Activated T-cell treated with anti-CD3 and anti-CD28 coated beads, Interleukin-2, amount 50 U/mL, for 72 hours (primary cell): ENCODE measurements around the gene FKBP6. TPM values are rescaled to one million over a fixed set of nuclear protein-coding genes. Genes with fewer than 3 reads are reported as not detected.
"Not testable (repeated sequence)": the region's sequence is repeated elsewhere in the genome, so short reads cannot be mapped to it uniquely, and the experiment has no call there.

Experiments
- ATAC-seq, 2 donors: fragments of 150-1000 bp; cut with Tn5 transposase; replicated peaks in 1 of 2; 2 replicates each; pipeline ENCODE4 v1.10.0; 2021; ENCODE audit warnings: moderate library complexity in 2 of 2, mild to moderate bottlenecking in 1 of 2
- DNase-seq, 2 donors: peaks; one replicate each; pipeline ENCODE4 v3.0.0; 2021 to 2022; ENCODE audit warnings: mixed read lengths in 1 of 2
- H3K27ac Mint-ChIP-seq: one replicate; pipeline ENCODE4 v1.8.0; 2022; ENCODE audit warnings: mild to moderate bottlenecking, moderate library complexity, mixed read lengths
- H3K27me3 Mint-ChIP-seq: one replicate; pipeline ENCODE4 v1.8.0; 2022; ENCODE audit warnings: low read depth, mixed read lengths
- H3K36me3 Mint-ChIP-seq, 2 donors: one replicate each; pipeline ENCODE4 v1.8.0; 2022; ENCODE audit warnings: mixed read lengths in 2 of 2, mild to moderate bottlenecking in 1 of 2; ENCODE audit not compliant: insufficient read depth in 2 of 2
- H3K4me1 Mint-ChIP-seq: one replicate; pipeline ENCODE4 v1.8.0; 2022; ENCODE audit warnings: low read depth, mixed read lengths
- H3K4me3 Mint-ChIP-seq, 2 donors: one replicate each; pipeline ENCODE4 v1.8.0; 2022; ENCODE audit warnings: mild to moderate bottlenecking in 2 of 2, mixed read lengths in 2 of 2, moderate library complexity in 2 of 2
- H3K9me3 Mint-ChIP-seq, 2 donors: one replicate each; pipeline ENCODE4 v1.8.0; 2022; ENCODE audit warnings: mixed read lengths in 2 of 2
- total RNA-seq, 2 donors: library from RNA; stranded (reverse); gene quantifications; one replicate each; pipeline ENCODE4 v1.2.3, GENCODE V29; 2022

The FKBP6 gene, protein sequence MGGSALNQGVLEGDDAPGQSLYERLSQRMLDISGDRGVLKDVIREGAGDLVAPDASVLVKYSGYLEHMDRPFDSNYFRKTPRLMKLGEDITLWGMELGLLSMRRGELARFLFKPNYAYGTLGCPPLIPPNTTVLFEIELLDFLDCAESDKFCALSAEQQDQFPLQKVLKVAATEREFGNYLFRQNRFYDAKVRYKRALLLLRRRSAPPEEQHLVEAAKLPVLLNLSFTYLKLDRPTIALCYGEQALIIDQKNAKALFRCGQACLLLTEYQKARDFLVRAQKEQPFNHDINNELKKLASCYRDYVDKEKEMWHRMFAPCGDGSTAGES
- not detected for total RNA-seq

DNA sequence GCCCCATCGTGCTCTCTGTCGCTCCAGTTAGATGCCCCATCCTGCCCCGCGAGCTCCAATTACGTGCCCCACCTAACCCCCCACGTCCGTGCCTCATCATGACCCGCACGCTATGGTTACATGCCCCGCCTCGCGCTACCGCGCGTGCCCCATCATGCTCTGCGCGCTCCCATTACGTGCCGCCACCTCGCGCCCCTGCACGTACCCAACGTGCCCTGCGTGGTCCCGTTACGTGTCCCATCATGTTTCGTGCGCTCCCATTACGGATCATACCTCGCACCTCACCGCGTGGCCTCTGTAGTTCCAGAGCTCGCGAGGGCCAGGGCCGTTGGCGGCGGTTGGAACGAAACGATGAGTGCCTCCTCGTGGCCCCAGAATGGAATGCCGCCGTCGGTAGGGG is at the start of gene FKBP6, which contains the start of gene TRIM50:
Gene FKBP6 (plus strand): TSS at position 240 of the 400 bp plus-strand sequence. CDS start 268 bp downstream, outside the sequence.
Gene TRIM50 (minus strand): TSS at position 161 of the 400 bp plus-strand sequence. CDS start 3,295 bp downstream, outside the sequence.
- DNase-seq, H3K27me3 Mint-ChIP-seq, H3K4me3 Mint-ChIP-seq, H3K27ac Mint-ChIP-seq, H3K36me3 Mint-ChIP-seq, ATAC-seq, H3K9me3 Mint-ChIP-seq: not testable (repeated sequence)
- peaks cover 10% of the 10 kb centered on the region for H3K4me1 Mint-ChIP-seq

DNA sequence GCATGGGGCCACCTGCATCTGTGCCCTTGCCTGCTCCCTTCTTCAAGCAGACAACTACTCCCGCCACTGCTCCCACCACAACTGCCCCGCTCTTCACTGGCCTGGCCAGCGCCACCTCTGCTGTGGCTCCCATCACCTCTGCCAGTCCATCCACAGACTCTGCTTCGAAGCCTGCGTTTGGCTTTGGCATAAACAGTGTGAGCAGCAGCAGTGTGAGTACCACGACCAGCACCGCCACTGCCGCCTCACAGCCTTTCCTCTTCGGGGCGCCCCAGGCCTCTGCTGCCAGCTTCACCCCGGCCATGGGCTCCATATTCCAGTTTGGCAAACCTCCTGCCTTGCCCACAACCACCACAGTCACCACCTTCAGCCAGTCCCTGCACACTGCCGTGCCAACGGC is 30.7 kb upstream of the FKBP6 start:
- H3K27ac Mint-ChIP-seq: not testable (repeated sequence)
- peak in 1 of 2 donors; percentile 5 for ATAC-seq

DNA sequence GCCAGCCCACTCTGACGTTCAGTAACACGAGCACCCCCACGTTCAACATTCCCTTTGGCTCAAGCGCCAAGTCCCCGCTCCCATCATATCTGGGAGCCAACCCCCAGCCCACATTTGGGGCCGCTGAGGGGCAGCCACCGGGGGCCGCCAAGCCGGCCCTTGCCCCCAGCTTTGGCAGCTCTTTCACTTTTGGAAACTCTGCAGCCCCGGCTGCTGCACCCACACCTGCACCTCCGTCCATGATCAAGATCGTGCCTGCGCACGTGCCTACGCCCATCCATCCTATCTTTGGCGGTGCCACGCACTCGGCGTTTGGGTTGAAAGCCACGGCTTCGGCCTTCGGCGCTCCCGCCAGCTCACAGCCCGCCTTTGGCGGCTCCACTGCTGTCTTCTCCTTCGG is 30.3 kb upstream of the FKBP6 start:
- not testable (repeated sequence) for H3K9me3 Mint-ChIP-seq, H3K27me3 Mint-ChIP-seq, H3K4me3 Mint-ChIP-seq, H3K27ac Mint-ChIP-seq, H3K36me3 Mint-ChIP-seq, H3K4me1 Mint-ChIP-seq, DNase-seq, ATAC-seq

More for the DNA sequence above, 30.7 kb upstream of the FKBP6 start:
- H3K9me3 Mint-ChIP-seq, H3K4me3 Mint-ChIP-seq, H3K27me3 Mint-ChIP-seq, H3K36me3 Mint-ChIP-seq, H3K4me1 Mint-ChIP-seq, DNase-seq: not testable (repeated sequence)

- not testable (repeated sequence) for DNase-seq, ATAC-seq, H3K36me3 Mint-ChIP-seq
Measured at GRCh38 chr7:73299812-73300211, 28.1 kb upstream of the FKBP6 start.

DNA sequence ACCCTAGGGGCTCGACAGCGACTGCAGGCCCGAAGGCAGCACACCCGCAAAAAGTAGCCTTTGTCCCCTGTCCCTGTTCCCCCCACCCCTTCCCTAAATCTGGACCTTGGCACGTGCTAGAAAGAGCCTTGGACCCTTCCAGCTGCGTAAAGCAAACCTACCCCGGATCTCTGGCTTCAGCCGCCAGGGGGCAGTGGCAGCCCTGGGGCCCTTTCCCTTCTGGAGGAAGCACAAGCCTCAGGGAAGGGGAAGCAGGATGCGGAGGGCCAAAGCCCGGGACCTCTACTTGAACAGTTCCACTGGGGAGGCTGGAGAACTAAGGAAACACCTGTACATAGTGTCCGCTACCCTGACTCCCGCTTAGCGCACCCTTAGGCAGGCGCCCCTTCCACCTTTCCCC is 26.9 kb upstream of the FKBP6 start:
- ATAC-seq, H3K4me1 Mint-ChIP-seq, H3K27ac Mint-ChIP-seq, H3K27me3 Mint-ChIP-seq, H3K9me3 Mint-ChIP-seq, DNase-seq, H3K36me3 Mint-ChIP-seq, H3K4me3 Mint-ChIP-seq: not testable (repeated sequence)

More at GRCh38 chr7:73299812-73300211, 28.1 kb upstream of the FKBP6 start:
- not testable (repeated sequence) for H3K4me1 Mint-ChIP-seq, H3K27ac Mint-ChIP-seq, H3K9me3 Mint-ChIP-seq, H3K27me3 Mint-ChIP-seq, H3K4me3 Mint-ChIP-seq

GRCh38 chr7:73302846-73303245 is 25.1 kb upstream of the FKBP6 start:
- H3K27ac Mint-ChIP-seq, DNase-seq, H3K27me3 Mint-ChIP-seq, ATAC-seq, H3K4me3 Mint-ChIP-seq, H3K9me3 Mint-ChIP-seq: not testable (repeated sequence)
- Mint-ChIP-seq H3K36me3 (peaks cover 3 to 13% of the 10 kb centered on the region in 2 donors), H3K4me1 (peaks cover 21% of the 10 kb centered on the region)

DNA sequence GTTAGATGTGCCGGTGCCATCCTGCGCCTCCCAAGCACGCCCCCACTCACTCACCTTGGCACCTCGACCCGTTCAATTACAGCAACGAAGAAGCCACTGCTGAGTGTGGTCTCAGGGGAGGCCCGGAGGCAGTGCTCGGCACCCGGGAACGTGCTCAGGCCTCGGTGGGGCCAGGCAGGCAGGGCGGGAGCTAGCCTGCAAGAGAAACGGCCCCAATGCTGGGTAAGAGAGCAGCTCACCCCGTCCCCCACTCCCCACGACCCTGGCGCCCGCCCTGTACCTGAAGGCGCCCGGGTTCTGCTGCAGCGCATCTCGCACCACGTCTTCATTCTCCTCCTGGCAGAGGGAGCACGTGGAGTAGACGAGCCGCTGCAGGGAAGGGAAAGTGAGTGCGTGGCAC is 24.4 kb upstream of the FKBP6 start:
- Mint-ChIP-seq H3K4me1 (peaks cover 26% of the 10 kb centered on the region), H3K27me3 (no peaks in the 10 kb centered on the region), H3K36me3 (peaks cover 4 to 17% of the 10 kb centered on the region in 2 donors), H3K9me3 (no peaks in the 10 kb centered on the region), H3K27ac (no peak overlapping the region), H3K4me3 (no peak overlapping the region)
- no peak for DNase-seq
- no peak for ATAC-seq

- no peak for ATAC-seq
- H3K9me3 Mint-ChIP-seq: no peaks in the 10 kb centered on the region
- H3K27ac Mint-ChIP-seq: no peak overlapping the region
- no peak for DNase-seq
- H3K4me1 Mint-ChIP-seq: peaks cover 28% of the 10 kb centered on the region
- H3K27me3 Mint-ChIP-seq: no peaks in the 10 kb centered on the region
- peaks cover 4 to 19% of the 10 kb centered on the region in 2 donors for H3K36me3 Mint-ChIP-seq
- no peak overlapping the region for H3K4me3 Mint-ChIP-seq
Measured at GRCh38 chr7:73304071-73304470, 23.9 kb upstream of the FKBP6 start.

- not testable (repeated sequence) for ATAC-seq, H3K4me3 Mint-ChIP-seq, H3K27ac Mint-ChIP-seq, H3K9me3 Mint-ChIP-seq, DNase-seq, H3K27me3 Mint-ChIP-seq
- Mint-ChIP-seq H3K36me3 (peaks cover 4 to 19% of the 10 kb centered on the region in 2 donors), H3K4me1 (peaks cover 33% of the 10 kb centered on the region)
Measured at GRCh38 chr7:73304612-73305387, 23.2 kb upstream of the FKBP6 start.

- H3K4me3 Mint-ChIP-seq: peak overlapping the region; percentile 96 to 100
- peaks cover 4 to 19% of the 10 kb centered on the region in 2 donors for H3K36me3 Mint-ChIP-seq
- H3K9me3 Mint-ChIP-seq: peaks cover 0 to 1% of the 10 kb centered on the region in 2 donors
- H3K27ac Mint-ChIP-seq: peak overlapping the region; percentile 20
- H3K4me1 Mint-ChIP-seq: peaks cover 33% of the 10 kb centered on the region
- DNase-seq (no peak), ATAC-seq (no peak)
- no peaks in the 10 kb centered on the region for H3K27me3 Mint-ChIP-seq
Measured at GRCh38 chr7:73307436-73307835, 20.5 kb upstream of the FKBP6 start.

DNA sequence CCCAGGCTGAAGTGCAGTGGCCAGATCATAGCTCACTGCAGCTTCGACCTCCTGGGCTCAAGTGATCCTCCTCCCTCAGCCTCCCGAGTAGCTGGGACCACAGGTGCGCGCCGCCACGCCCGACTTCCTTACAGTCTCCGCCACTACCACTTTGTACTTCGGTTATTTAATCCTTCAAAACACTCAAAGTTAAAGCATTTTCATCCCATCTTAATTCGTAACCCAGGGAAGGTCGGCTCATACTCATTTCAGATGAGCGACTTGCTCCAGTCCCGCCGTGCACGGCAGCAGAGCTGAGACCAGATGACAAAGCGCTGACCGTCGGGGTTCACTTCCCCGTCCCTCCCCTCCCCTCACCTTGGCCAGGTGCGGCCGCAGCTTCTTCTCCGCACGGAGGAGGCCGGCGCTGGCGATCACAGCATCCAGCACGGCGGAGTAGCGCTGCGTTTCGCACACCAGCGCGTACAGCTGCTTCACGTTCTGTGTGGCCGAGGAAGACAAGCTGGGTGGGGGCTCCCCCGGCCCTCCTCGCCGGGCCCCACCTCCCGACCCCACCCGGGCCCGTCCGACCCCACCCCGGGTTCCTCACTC is 19.8 kb upstream of the FKBP6 start:
- DNase-seq: no peak
- Mint-ChIP-seq H3K36me3 (peaks cover 4 to 19% of the 10 kb centered on the region in 2 donors), H3K4me3 (peak overlapping the region; percentile 96 to 100), H3K27ac (peak overlapping the region; percentile 94), H3K4me1 (peaks cover 33% of the 10 kb centered on the region), H3K9me3 (peaks cover 0 to 1% of the 10 kb centered on the region in 2 donors), H3K27me3 (no peaks in the 10 kb centered on the region)
- ATAC-seq: peak; percentile 66 to 67

DNA sequence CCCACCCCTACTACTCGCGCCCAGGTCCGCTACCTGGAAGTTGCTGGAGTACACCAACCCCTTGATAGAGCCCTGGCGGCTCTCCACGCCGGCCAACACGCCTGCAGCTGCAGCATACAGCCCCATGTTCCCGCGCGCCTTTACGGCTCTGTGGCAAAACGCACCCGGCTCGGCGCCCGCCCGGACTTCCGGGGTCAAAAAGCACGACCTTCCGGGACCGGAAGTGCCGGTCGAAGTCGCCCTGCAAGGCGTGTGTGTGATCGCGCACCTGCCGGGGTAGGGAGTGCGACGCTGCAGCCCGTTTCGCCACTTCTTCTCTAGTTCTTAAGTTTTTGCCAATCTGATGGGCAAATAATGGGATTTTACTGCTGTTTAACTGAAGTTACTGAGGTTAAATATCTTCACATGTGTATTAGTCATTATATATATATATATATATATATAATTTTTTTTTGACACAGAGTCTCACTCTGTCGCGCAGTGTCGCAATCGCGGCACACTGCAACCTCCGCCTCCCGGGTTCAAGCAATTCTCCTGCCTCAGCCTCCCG is 19.2 kb upstream of the FKBP6 start, which contains the start of gene NSUN5:
Gene NSUN5 (minus strand): TSS at position 162 of the 550 bp plus-strand sequence. CDS start 36 bp downstream, at position 126.
- H3K4me3 Mint-ChIP-seq: peak within 1 kb of the TSS; percentile 96 to 100
- H3K27me3 Mint-ChIP-seq: no peaks in the 10 kb centered on the region
- ATAC-seq: peak; percentile 98 to 99
- peak within 1 kb of the TSS; percentile 94 for H3K27ac Mint-ChIP-seq
- peak; percentile 94 to 95 for DNase-seq
- peaks cover 4 to 19% of the 10 kb centered on the region in 2 donors for H3K36me3 Mint-ChIP-seq
- peaks cover 0 to 1% of the 10 kb centered on the region in 2 donors for H3K9me3 Mint-ChIP-seq
- H3K4me1 Mint-ChIP-seq: peaks cover 33% of the 10 kb centered on the region
